ENCODE data around the gene DGLUCY. TPM values are rescaled to one million over a fixed set of nuclear protein-coding genes. Genes with fewer than 3 reads are reported as not detected.

DGLUCY gene
- total and polyA plus RNA-seq, 2 of the 13 experiments (the other 11 are each of a cell fraction or from before 2014, with no cell fraction given), result 14.8 to 36.3 TPM

GRCh38 chr14:91232052-91232451 is 118.2 kb downstream of the DGLUCY start (continued):
- no peak for TF ChIP-seq ZNF30 (CRISPR knock-in tag; IDR thresholded peaks at IDR 0.05)

DNA sequence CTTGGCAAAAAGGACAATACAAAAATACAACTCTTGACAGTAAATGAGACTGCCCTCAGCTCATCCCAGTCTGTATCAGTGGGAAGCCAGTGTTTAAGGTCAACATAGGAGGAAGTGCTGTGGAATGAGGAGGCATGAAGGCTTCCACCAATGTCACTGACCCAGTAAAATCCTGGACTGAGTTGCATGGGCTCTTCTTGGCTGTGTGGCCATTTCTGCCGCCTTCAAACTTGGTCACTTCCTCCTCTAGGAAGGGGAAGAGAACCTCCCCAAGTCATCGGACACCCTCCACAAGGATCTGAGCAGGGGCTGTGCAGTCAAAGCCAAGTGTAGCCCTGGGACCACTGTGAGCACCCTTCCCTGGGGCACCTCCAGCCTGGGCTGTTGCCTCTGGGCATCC is 118.7 kb downstream of the DGLUCY start:
- DNase-seq (ENCODE audit: low spot score) (no peak), ATAC-seq (no peak), FAIRE-seq (no peak)
- Histone ChIP-seq H3K9ac (ENCODE audit: insufficient read depth, low read depth, low read length) (no peak overlapping the region), H3K4me3 (replicated peaks in 1 of 3; ENCODE audit: insufficient read depth in 1 of 3, low read depth in 2 of 3, low read length in 3 of 3) (no peak overlapping the region), H2AFZ (ENCODE audit: low read length) (no peak overlapping the region), H4K20me1 (ENCODE audit: insufficient read depth, low read length) (no peaks in the 10 kb centered on the region), H3K79me2 (ENCODE audit: insufficient read depth, low read length) (no peaks in the 10 kb centered on the region), H3K4me1 (ENCODE audit: insufficient read depth, low read length) (peaks cover 10% of the 10 kb centered on the region), H3K36me3 (replicated peaks in 1 of 2; ENCODE audit: control insufficient read depth in 1 of 2, insufficient read depth in 2 of 2, low read length in 2 of 2) (no peaks in the 10 kb centered on the region), H3K9me3 (ENCODE audit: low read length) (no peaks in the 10 kb centered on the region), H3K27ac (ENCODE audit: extremely low read length, insufficient read depth, low read length) (no peak overlapping the region), H3K27me3 (ENCODE audit: control insufficient read depth in 1 of 2, insufficient read depth in 2 of 2, low read length in 2 of 2) (no peaks in the 10 kb centered on the region), H3K4me2 (ENCODE audit: low read depth, low read length) (no peak overlapping the region)
- in situ Hi-C loops (cut with HindIII; ENCODE audit: extremely low pct_ligation_motif_present, low pct_unique_long_range_greater_than_20kb), result no loop called here
- intact Hi-C loops (cut with micrococcal nuclease; ENCODE audit: unreplicated experiment), result no loop called here
- 83% methylated on average over 1 of the region's 2 CpGs for WGBS (ENCODE audit: low lambda C conversion rate)
- POLR2A ChIA-PET, result no interaction called here
- BruUV-seq (replicated peaks), result no TSS peak
- CTCF ChIA-PET (ENCODE audit: low intra/inter-chr PET ratio, low total read pairs), result no interaction called here
- TF ChIP-seq NR2C2 (CRISPR knock-in tag; IDR thresholded peaks at IDR 0.05; ENCODE audit: borderline replicate concordance) (no peak), AGO1 (IDR thresholded peaks at IDR 0.05; ENCODE audit: low read depth, low read length, poor library complexity, severe bottlenecking) (no peak), TFE3 (CRISPR knock-in tag; IDR thresholded peaks at IDR 0.05) (no peak), HNRNPK (IDR thresholded peaks at IDR 0.05; ENCODE audit: low read depth, low read length, poor library complexity, severe bottlenecking) (no peak), ZNF775 (CRISPR knock-in tag; IDR thresholded peaks at IDR 0.05; ENCODE audit: borderline replicate concordance) (no peak), ZNF800 (CRISPR knock-in tag; IDR thresholded peaks at IDR 0.05) (no peak), HDAC2 (CRISPR knock-in tag; IDR thresholded peaks at IDR 0.05) (no peak), ZKSCAN5 (CRISPR knock-in tag; IDR thresholded peaks at IDR 0.05) (no peak), EHMT2 (IDR thresholded peaks at IDR 0.05; ENCODE audit: borderline replicate concordance, low read depth, low read length) (no peak), ZNF383 (CRISPR knock-in tag; IDR thresholded peaks at IDR 0.05; ENCODE audit: borderline replicate concordance) (no peak), ETV5 (CRISPR knock-in tag; IDR thresholded peaks at IDR 0.05; ENCODE audit: borderline replicate concordance) (no peak), ZNF878 (CRISPR knock-in tag; IDR thresholded peaks at IDR 0.05) (no peak), ZBTB20 (CRISPR knock-in tag; IDR thresholded peaks at IDR 0.05; ENCODE audit: borderline replicate concordance, low read depth) (no peak)
- TF ChIP-seq, protein P1, sequence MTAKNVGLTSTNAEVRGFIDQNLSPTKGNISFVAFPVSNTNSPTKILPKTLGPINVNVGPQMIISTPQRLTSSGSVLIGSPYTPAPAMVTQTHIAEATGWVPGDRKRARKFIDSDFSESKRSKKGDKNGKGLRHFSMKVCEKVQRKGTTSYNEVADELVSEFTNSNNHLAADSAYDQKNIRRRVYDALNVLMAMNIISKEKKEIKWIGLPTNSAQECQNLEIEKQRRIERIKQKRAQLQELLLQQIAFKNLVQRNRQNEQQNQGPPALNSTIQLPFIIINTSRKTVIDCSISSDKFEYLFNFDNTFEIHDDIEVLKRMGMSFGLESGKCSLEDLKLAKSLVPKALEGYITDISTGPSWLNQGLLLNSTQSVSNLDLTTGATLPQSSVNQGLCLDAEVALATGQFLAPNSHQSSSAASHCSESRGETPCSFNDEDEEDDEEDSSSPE (CRISPR knock-in tag; IDR thresholded peaks at IDR 0.05), result no peak
- TF ChIP-seq, protein P2, sequence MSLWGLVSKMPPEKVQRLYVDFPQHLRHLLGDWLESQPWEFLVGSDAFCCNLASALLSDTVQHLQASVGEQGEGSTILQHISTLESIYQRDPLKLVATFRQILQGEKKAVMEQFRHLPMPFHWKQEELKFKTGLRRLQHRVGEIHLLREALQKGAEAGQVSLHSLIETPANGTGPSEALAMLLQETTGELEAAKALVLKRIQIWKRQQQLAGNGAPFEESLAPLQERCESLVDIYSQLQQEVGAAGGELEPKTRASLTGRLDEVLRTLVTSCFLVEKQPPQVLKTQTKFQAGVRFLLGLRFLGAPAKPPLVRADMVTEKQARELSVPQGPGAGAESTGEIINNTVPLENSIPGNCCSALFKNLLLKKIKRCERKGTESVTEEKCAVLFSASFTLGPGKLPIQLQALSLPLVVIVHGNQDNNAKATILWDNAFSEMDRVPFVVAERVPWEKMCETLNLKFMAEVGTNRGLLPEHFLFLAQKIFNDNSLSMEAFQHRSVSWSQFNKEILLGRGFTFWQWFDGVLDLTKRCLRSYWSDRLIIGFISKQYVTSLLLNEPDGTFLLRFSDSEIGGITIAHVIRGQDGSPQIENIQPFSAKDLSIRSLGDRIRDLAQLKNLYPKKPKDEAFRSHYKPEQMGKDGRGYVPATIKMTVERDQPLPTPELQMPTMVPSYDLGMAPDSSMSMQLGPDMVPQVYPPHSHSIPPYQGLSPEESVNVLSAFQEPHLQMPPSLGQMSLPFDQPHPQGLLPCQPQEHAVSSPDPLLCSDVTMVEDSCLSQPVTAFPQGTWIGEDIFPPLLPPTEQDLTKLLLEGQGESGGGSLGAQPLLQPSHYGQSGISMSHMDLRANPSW (CRISPR knock-in tag; IDR thresholded peaks at IDR 0.05; ENCODE audit: borderline replicate concordance), result no peak

All from HepG2 (cell line).